Ishikawa (cell line): ENCODE data around the gene SCD5.

Source experiments
- EGR1 ChIP-seq: IDR thresholded peaks from 2 replicates; pipeline ENCODE4 v1.6.1; 2012
- EP300 ChIP-seq: IDR thresholded peaks from 2 replicates; pipeline ENCODE4 v1.6.1; 2012; ENCODE audit warnings: borderline replicate concordance
- RAD21 ChIP-seq: IDR thresholded peaks from 2 replicates; pipeline ENCODE4 v1.6.1; 2012; ENCODE audit warnings: low read depth
- REST ChIP-seq: IDR thresholded peaks from 2 replicates; pipeline ENCODE4 v1.6.1; 2012; ENCODE audit warnings: low read depth, mild to moderate bottlenecking
- TAF1 ChIP-seq: IDR thresholded peaks from 2 replicates; pipeline ENCODE4 v1.6.1; 2012; ENCODE audit warnings: low read depth, mild to moderate bottlenecking
- ZBTB7A ChIP-seq: IDR thresholded peaks from 2 replicates; pipeline ENCODE4 v1.6.1; 2012; ENCODE audit warnings: low read depth

GRCh38 chr4:82698412-82698811, 100.2 kb downstream of the SCD5 start:
- TF ChIP-seq EP300 (no peak), ZBTB7A (no peak), RAD21 (no peak), EGR1 (no peak), TAF1 (no peak), REST (no peak)
